ENCODE results near the gene LSAMP. TPM values are rescaled to one million over a fixed set of nuclear protein-coding genes. Genes with fewer than 3 reads are reported as not detected.

Gene LSAMP
- polyA plus RNA-seq, 1 of the 3 experiments (the other 2 are of a cell fraction) = 6.6 TPM

DNA sequence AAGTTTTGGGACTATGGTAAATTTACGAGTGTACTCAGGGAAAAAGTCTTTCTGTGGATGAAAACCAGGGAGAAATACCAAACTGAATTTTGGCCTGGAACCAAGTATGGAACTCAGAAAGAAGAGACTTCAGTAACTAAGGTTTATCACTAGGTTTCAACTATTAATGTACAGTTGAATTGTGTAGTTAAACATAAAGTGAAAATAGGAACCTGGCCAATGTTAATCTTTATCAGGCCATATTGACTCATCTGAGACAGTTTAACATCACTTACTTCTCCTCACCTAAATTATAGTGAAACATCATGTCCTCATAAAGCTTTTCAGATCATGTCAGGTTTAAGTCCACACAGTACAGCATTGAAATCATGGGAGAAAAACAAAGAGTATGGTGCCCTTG, 197.7 kb downstream of the LSAMP start:
- Histone ChIP-seq H3K4me3 (ENCODE audit: low read depth in 2 of 2, low read length in 1 of 2) (no peak overlapping the region), H3K27ac (ENCODE audit: low read depth in 2 of 2, low read length in 1 of 2) (peak overlapping the region in 1 of 2 experiments; percentile 68; a peak in 1 of 4 replicates), H3F3A (replicated peaks; ENCODE audit: insufficient read depth) (no peaks in the 10 kb centered on the region), H4K20me1 (ENCODE audit: insufficient read depth) (no peaks in the 10 kb centered on the region), H2AFZ (ENCODE audit: low read depth) (no peak overlapping the region), H3K79me2 (ENCODE audit: insufficient read depth) (no peaks in the 10 kb centered on the region), H3K27me3 (ENCODE audit: insufficient read depth) (no peaks in the 10 kb centered on the region), H3K4me2 (no peak overlapping the region), H3K9ac (no peak overlapping the region), H3K36me3 (replicated peaks in 1 of 2; ENCODE audit: control insufficient read depth in 1 of 2, insufficient read depth in 2 of 2, low read length in 1 of 2) (no peaks in the 10 kb centered on the region), H3K9me3 (no peaks in the 10 kb centered on the region), H3K9me2 (no peaks in the 10 kb centered on the region), H3K4me1 (ENCODE audit: control insufficient read depth in 1 of 2, insufficient read depth in 2 of 2, low read depth in 1 of 2, low read length in 1 of 2) (peaks cover 2 to 9% of the 10 kb centered on the region in 2 experiments; a peak in 3 of 4 replicates)
- 46% methylated on average over 1 of the region's 1 CpG for WGBS (ENCODE audit: low lambda C conversion rate)
- ChIA-PET POLR2A (no interaction called here), CTCF (no interaction called here)
- TF ChIP-seq TCF12 (IDR thresholded peaks at IDR 0.05) (peak; percentile 26; the same call in 1 of the 2 replicates), MXI1 (IDR thresholded peaks at IDR 0.05; ENCODE audit: low read depth, low read length) (no peak)
- no peak for DNase-seq

DNA sequence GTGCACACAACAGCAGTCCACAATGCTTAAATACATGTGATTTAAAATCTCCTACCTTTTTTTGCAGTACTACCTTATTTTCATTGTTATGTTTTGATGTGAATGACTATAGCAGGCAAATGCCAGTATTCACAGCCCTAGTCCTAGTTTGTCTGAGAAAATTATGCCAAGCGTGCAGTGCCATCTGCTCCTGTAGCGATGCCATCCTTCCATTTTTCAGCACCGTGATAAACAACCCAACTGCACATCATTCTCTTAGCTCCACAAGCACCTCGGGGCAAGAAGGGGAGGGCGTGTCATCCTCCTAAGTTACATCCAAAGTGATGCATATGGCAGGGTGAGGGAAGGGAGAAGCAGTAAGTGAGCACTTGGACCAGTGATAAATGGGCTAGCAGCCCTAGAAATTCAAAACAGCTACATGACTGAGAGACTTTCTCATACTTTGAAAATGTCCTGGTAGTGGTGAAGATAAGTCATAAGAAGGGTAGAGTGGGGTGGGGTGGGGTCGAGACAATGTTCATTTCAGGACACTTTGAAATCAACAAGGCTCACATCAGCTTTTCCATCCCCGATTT, 198.8 kb downstream of the LSAMP start:
- CTCF ChIA-PET = no interaction called here
- Histone ChIP-seq H3K27ac (ENCODE audit: low read depth in 2 of 2, low read length in 1 of 2) (no peak overlapping the region; a peak in 1 of 4 replicates), H3F3A (replicated peaks; ENCODE audit: insufficient read depth) (no peaks in the 10 kb centered on the region), H3K9me3 (no peaks in the 10 kb centered on the region), H3K9ac (no peak overlapping the region), H3K4me3 (ENCODE audit: low read depth in 2 of 2, low read length in 1 of 2) (no peak overlapping the region), H3K27me3 (ENCODE audit: insufficient read depth) (no peaks in the 10 kb centered on the region), H4K20me1 (ENCODE audit: insufficient read depth) (no peaks in the 10 kb centered on the region), H3K36me3 (replicated peaks in 1 of 2; ENCODE audit: control insufficient read depth in 1 of 2, insufficient read depth in 2 of 2, low read length in 1 of 2) (no peaks in the 10 kb centered on the region), H3K4me1 (ENCODE audit: control insufficient read depth in 1 of 2, insufficient read depth in 2 of 2, low read depth in 1 of 2, low read length in 1 of 2) (peaks cover 2 to 9% of the 10 kb centered on the region in 2 experiments; a peak in 3 of 4 replicates), H3K4me2 (no peak overlapping the region), H2AFZ (ENCODE audit: low read depth) (no peak overlapping the region), H3K79me2 (ENCODE audit: insufficient read depth) (no peaks in the 10 kb centered on the region), H3K9me2 (no peaks in the 10 kb centered on the region)
- DNase-seq = no peak
- WGBS (ENCODE audit: low lambda C conversion rate) = 67% methylated on average over 7 of the region's 7 CpGs
- TF ChIP-seq, protein P1, sequence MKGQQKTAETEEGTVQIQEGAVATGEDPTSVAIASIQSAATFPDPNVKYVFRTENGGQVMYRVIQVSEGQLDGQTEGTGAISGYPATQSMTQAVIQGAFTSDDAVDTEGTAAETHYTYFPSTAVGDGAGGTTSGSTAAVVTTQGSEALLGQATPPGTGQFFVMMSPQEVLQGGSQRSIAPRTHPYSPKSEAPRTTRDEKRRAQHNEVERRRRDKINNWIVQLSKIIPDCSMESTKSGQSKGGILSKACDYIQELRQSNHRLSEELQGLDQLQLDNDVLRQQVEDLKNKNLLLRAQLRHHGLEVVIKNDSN (IDR thresholded peaks at IDR 0.05; ENCODE audit: borderline replicate concordance, low read depth) = no peak
- TF ChIP-seq CHD2 (IDR thresholded peaks at IDR 0.05; ENCODE audit: low read length, partially characterized antibody) (no peak), GATA2 (CRISPR knock-in tag; IDR thresholded peaks at IDR 0.05) (no peak), MEF2A (IDR thresholded peaks at IDR 0.05; ENCODE audit: borderline replicate concordance, low read depth) (no peak), RAD21 (IDR thresholded peaks at IDR 0.05; ENCODE audit: low read length) (no peak), FOSL2 (IDR thresholded peaks at IDR 0.05; ENCODE audit: borderline replicate concordance, low read depth) (no peak), TAF1 (IDR thresholded peaks at IDR 0.05; ENCODE audit: borderline replicate concordance, low read depth, low read length) (no peak)
- TF ChIP-seq, protein P2, sequence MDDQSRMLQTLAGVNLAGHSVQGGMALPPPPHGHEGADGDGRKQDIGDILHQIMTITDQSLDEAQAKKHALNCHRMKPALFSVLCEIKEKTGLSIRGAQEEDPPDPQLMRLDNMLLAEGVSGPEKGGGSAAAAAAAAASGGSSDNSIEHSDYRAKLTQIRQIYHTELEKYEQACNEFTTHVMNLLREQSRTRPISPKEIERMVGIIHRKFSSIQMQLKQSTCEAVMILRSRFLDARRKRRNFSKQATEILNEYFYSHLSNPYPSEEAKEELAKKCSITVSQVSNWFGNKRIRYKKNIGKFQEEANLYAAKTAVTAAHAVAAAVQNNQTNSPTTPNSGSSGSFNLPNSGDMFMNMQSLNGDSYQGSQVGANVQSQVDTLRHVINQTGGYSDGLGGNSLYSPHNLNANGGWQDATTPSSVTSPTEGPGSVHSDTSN (IDR thresholded peaks at IDR 0.05) = no peak
- TF ChIP-seq, protein P3, sequence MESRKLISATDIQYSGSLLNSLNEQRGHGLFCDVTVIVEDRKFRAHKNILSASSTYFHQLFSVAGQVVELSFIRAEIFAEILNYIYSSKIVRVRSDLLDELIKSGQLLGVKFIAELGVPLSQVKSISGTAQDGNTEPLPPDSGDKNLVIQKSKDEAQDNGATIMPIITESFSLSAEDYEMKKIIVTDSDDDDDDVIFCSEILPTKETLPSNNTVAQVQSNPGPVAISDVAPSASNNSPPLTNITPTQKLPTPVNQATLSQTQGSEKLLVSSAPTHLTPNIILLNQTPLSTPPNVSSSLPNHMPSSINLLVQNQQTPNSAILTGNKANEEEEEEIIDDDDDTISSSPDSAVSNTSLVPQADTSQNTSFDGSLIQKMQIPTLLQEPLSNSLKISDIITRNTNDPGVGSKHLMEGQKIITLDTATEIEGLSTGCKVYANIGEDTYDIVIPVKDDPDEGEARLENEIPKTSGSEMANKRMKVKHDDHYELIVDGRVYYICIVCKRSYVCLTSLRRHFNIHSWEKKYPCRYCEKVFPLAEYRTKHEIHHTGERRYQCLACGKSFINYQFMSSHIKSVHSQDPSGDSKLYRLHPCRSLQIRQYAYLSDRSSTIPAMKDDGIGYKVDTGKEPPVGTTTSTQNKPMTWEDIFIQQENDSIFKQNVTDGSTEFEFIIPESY (IDR thresholded peaks at IDR 0.05; ENCODE audit: borderline replicate concordance, low read depth) = no peak
- POLR2A ChIA-PET = no interaction called here

All from SK-N-SH (cell line).